ENCODE data around the gene KLHL26.

The KLHL26 gene

DNA sequence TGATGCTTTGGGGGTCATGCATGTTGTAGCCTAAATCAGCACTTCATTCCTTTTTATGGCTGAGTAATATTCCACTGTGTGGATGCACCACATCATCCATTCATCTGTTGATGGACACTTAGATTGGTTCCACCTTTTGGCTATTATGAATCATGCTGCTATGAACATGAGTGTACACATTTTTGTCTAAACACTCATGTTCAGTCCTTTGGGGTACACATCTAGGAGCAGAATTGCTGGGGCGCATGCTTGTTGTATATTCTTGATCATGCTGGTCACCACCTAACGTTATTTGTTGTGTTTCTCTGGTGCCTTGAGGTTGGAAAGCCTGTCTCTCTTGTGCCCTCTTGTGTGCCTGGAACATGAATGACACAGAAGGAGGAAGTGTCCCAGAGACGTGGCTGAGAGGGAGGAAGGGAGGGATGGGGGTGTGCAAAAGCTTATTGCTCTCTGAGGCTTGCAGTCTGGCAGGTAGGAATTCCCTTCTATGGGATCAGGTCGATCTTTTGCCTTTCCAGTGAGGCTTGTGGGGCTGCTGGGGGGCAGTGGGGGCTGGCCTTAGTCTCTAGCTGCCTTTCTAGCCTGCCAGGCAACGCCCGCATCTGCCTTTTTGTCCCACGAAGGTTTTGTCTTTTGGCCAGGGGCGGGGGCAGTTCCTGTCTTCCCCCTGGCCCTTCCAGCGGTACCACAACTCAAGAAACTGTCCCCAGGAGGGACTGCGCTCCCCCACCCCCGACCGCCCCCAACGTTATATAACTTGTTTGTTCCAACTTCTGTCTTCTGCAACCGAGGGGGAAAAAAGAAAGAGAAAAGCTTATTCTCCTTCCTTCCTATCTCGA lies 7.6 kb downstream of the KLHL26 start:
- no peaks in the 10 kb centered on the region for H3K27me3 ChIP-seq (ENCODE audit: insufficient read depth, low read length)
- H3K4me3 ChIP-seq (ENCODE audit: low read depth, low read length), result no peak overlapping the region
- H3K4me1 ChIP-seq (ENCODE audit: control insufficient read depth, insufficient read depth, low read length, unreplicated experiment), result peaks cover 8% of the 10 kb centered on the region
- H3K27ac ChIP-seq (ENCODE audit: low read depth, low read length), result no peak overlapping the region
- no peaks in the 10 kb centered on the region for H3K36me3 ChIP-seq (ENCODE audit: insufficient read depth, low read length)
- peaks cover 14% of the 10 kb centered on the region for H3K79me2 ChIP-seq (ENCODE audit: control insufficient read depth, insufficient read depth, low read length, unreplicated experiment)
- no peak overlapping the region for H2AFZ ChIP-seq (ENCODE audit: low read length, unreplicated experiment)

DNA sequence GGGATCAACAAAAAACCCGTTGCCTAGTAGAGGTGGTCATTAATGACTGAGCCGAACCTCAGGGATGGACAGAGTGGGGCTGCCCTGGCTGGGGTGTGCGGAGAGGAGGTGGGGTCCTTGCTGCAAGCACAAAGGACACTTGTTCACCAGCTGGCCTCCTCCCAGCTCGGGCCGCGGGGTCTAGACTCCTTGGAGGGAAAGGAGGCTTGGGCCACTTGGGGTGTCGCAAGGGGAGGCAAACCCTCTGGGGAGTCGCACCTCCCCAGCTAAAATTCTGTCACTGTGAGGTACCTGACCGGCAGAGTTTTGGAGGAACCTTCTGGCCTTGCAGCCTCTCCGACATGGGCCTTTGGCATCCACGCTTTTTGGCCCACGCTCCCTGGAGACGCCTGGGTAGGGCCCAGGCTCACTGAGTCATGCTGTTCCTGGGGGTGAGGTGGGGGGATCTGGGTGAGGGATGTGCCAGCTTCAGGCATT lies 8.2 kb downstream of the KLHL26 start:
- Histone ChIP-seq H3K79me2 (ENCODE audit: control insufficient read depth, insufficient read depth, low read length, unreplicated experiment) (peaks cover 9% of the 10 kb centered on the region), H3K4me3 (ENCODE audit: low read depth, low read length) (no peak overlapping the region), H3K4me1 (ENCODE audit: control insufficient read depth, insufficient read depth, low read length, unreplicated experiment) (peaks cover 14% of the 10 kb centered on the region), H3K27me3 (ENCODE audit: insufficient read depth, low read length) (no peaks in the 10 kb centered on the region), H2AFZ (ENCODE audit: low read length, unreplicated experiment) (no peak overlapping the region), H3K36me3 (ENCODE audit: insufficient read depth, low read length) (no peaks in the 10 kb centered on the region), H3K27ac (ENCODE audit: low read depth, low read length) (no peak overlapping the region)

DNA sequence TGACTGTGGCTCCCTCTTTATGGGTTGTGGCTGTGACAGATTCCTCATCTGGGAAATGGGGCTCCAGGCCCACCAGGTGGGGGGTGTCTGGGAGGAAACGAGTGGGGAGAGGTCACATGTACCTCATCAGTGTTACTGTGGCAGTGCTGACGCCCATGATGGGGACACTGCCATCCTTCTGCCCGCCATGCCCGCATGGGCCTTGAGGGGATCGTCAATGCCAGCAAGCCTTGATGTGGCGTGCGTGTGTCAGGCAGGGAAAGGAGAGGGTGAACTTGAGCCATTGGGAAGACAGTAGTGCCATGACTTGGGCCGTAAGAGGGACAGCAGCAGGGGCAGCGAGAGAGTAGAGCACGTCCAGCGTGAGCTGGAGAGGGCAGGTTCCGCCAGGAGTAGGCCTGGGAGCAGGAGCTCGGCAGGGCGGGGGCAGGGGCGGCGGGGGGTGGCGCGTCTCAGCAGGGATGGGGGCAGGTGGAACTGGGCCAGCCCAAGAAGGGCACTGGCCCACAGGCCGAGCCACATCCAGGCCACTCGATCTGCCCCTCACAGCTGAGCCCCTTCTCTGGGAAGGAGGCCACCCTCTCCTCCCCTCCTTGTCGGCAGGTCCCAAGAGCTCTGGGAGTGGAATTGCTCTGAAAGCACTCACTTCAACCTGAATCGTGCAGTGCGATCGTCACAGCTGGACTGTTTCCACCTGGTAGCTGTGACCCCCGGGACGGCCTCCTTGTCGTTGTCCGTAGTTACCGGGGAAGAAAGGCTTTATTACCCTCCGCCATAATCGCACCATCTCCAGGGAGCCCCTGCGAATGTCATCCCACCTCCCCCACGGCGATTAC lies 9.9 kb downstream of the KLHL26 start:
- Histone ChIP-seq H3K4me3 (ENCODE audit: low read depth, low read length) (no peak overlapping the region), H3K27ac (ENCODE audit: low read depth, low read length) (no peak overlapping the region), H2AFZ (ENCODE audit: low read length, unreplicated experiment) (no peak overlapping the region), H3K4me1 (ENCODE audit: control insufficient read depth, insufficient read depth, low read length, unreplicated experiment) (peaks cover 28% of the 10 kb centered on the region), H3K36me3 (ENCODE audit: insufficient read depth, low read length) (no peaks in the 10 kb centered on the region), H3K27me3 (ENCODE audit: insufficient read depth, low read length) (no peaks in the 10 kb centered on the region), H3K79me2 (ENCODE audit: control insufficient read depth, insufficient read depth, low read length, unreplicated experiment) (peaks cover 9% of the 10 kb centered on the region)

DNA sequence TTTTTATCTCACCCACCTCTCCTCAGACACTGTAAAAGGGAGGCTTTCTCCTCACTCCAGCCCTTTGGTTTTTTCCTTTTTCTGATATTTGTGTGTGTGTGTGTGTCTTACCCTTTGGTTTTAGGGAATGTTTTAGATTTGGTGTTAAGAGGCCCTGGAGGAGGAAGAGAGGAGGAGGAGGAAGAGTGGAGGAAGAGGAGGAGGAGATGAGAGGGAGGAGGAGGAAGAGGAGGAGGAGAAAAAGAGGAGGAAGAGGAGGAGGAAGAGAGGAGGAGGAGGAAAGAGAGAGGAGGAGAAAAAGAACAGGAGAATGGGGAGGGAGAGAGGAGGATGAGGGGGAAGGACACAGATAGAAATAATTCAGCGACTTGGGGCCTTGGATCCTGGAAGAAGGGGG lies 10.5 kb downstream of the KLHL26 start:
- no peak overlapping the region for H3K27ac ChIP-seq (ENCODE audit: low read depth, low read length)
- peaks cover 28% of the 10 kb centered on the region for H3K4me1 ChIP-seq (ENCODE audit: control insufficient read depth, insufficient read depth, low read length, unreplicated experiment)
- H3K27me3 ChIP-seq (ENCODE audit: insufficient read depth, low read length), result no peaks in the 10 kb centered on the region
- no peak overlapping the region for H3K4me3 ChIP-seq (ENCODE audit: low read depth, low read length)
- H3K79me2 ChIP-seq (ENCODE audit: control insufficient read depth, insufficient read depth, low read length, unreplicated experiment), result peaks cover 9% of the 10 kb centered on the region
- no peaks in the 10 kb centered on the region for H3K36me3 ChIP-seq (ENCODE audit: insufficient read depth, low read length)
- no peak overlapping the region for H2AFZ ChIP-seq (ENCODE audit: low read length, unreplicated experiment)

DNA sequence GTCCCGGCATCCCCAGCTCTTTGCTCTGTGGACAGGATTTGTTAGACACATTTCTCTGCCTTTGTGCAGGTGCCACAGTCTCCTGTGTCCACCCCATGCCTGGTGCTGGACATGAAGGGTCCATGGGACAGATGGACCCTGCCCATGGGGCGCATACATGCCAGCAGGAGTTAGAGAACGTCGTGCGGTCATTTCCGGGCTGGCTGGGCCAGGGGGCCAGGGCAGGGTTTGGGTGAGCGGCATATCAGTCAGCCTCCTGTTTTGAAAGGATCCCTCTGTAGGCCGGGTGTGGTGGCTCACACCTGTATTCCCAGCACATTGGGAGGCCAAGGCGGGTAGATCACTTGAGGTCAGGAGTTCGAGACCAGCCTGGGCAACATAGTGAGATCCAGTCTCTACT lies 11.0 kb downstream of the KLHL26 start:
- H2AFZ ChIP-seq (ENCODE audit: low read length, unreplicated experiment), result no peak overlapping the region
- no peaks in the 10 kb centered on the region for H3K27me3 ChIP-seq (ENCODE audit: insufficient read depth, low read length)
- H3K4me3 ChIP-seq (ENCODE audit: low read depth, low read length), result no peak overlapping the region
- H3K36me3 ChIP-seq (ENCODE audit: insufficient read depth, low read length), result no peaks in the 10 kb centered on the region
- no peak overlapping the region for H3K27ac ChIP-seq (ENCODE audit: low read depth, low read length)
- H3K4me1 ChIP-seq (ENCODE audit: control insufficient read depth, insufficient read depth, low read length, unreplicated experiment), result peaks cover 28% of the 10 kb centered on the region
- peaks cover 9% of the 10 kb centered on the region for H3K79me2 ChIP-seq (ENCODE audit: control insufficient read depth, insufficient read depth, low read length, unreplicated experiment)

DNA sequence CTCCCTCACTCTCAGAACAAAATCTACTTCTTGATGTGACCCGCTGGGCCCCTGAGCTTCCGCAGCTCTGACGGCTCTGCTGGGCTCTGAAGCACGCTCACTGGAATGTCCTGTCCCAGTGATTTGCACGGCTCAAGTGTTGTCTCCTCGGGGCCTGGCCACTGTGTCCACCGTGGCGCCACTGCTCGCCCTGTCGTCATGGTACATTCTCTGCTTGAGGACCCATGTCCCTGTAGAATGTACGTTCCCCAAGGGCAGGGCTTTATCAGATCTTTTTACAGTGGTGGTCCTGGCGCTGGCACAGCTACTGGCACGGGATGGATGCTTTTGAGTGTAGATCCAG lies 12.1 kb downstream of the KLHL26 start:
- peaks cover 9% of the 10 kb centered on the region for H3K79me2 ChIP-seq (ENCODE audit: control insufficient read depth, insufficient read depth, low read length, unreplicated experiment)
- no peak overlapping the region for H2AFZ ChIP-seq (ENCODE audit: low read length, unreplicated experiment)
- peak overlapping the region; percentile 90; the same call in 1 of the 2 replicates for H3K27ac ChIP-seq (ENCODE audit: low read depth, low read length)
- H3K4me3 ChIP-seq (ENCODE audit: low read depth, low read length), result no peak overlapping the region
- peaks cover 28% of the 10 kb centered on the region for H3K4me1 ChIP-seq (ENCODE audit: control insufficient read depth, insufficient read depth, low read length, unreplicated experiment)
- H3K27me3 ChIP-seq (ENCODE audit: insufficient read depth, low read length), result no peaks in the 10 kb centered on the region
- H3K36me3 ChIP-seq (ENCODE audit: insufficient read depth, low read length), result no peaks in the 10 kb centered on the region

DNA sequence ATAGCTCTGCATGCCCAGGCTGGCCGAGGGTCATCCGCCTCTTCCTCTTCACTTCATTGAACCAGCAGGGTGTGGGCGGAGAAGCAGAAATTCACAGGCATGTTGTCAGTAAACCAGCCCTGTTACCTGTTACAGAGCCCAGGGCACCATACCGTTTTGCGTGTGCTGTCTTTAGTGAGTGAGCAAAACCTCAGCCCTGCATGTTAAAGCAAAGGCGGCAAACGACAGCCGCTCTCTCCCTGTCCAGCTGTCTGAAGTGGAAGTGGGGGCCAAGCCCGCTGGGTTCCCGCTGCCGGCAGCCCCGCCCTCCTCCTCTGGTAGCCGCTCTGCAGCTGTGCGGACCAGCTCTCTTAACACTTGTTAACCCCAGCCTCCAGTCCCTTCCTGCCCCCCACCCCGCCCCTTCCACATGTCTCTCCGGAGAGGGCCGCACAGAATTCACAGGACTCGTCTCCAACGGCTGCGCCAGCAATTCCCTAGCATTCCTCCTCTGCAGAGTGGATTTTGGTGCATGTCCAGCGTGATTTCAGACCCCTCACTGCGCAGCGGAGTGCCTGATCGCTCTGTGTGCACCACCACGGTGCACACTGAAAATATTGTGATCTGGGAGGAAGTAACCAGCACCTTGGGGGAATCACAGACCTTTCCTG lies 12.7 kb downstream of the KLHL26 start:
- peaks cover 4% of the 10 kb centered on the region for H3K79me2 ChIP-seq (ENCODE audit: control insufficient read depth, insufficient read depth, low read length, unreplicated experiment)
- peaks cover 28% of the 10 kb centered on the region for H3K4me1 ChIP-seq (ENCODE audit: control insufficient read depth, insufficient read depth, low read length, unreplicated experiment)
- H3K27ac ChIP-seq (ENCODE audit: low read depth, low read length), result peak overlapping the region; percentile 90
- H3K36me3 ChIP-seq (ENCODE audit: insufficient read depth, low read length), result no peaks in the 10 kb centered on the region
- no peak overlapping the region for H2AFZ ChIP-seq (ENCODE audit: low read length, unreplicated experiment)
- no peaks in the 10 kb centered on the region for H3K27me3 ChIP-seq (ENCODE audit: insufficient read depth, low read length)
- 0 out of 2 replicates have a peak overlapping the region, but pooled peaks have one; percentile 65 for H3K4me3 ChIP-seq (ENCODE audit: low read depth, low read length)

DNA sequence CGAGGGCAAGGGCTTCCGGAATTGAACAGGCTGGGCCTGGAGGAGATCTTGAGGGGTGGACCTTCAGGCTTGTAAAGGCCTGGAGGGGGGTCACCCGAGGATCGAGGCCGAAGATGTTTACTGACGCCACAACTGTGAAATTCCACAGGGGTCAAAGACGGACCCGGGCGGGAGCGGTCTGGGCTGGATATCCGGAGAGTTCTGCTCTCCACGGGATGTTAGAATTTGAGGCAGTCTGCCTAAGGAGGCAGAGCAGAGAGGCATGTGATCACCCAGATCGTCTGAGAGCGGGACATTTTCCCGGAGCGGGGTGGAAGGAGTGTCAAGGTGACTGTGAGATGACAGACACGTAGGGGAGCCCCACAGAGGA lies 13.2 kb downstream of the KLHL26 start:
- peaks cover 4% of the 10 kb centered on the region for H3K79me2 ChIP-seq (ENCODE audit: control insufficient read depth, insufficient read depth, low read length, unreplicated experiment)
- H2AFZ ChIP-seq (ENCODE audit: low read length, unreplicated experiment), result no peak overlapping the region
- H3K27ac ChIP-seq (ENCODE audit: low read depth, low read length), result peak overlapping the region; percentile 90

DNA sequence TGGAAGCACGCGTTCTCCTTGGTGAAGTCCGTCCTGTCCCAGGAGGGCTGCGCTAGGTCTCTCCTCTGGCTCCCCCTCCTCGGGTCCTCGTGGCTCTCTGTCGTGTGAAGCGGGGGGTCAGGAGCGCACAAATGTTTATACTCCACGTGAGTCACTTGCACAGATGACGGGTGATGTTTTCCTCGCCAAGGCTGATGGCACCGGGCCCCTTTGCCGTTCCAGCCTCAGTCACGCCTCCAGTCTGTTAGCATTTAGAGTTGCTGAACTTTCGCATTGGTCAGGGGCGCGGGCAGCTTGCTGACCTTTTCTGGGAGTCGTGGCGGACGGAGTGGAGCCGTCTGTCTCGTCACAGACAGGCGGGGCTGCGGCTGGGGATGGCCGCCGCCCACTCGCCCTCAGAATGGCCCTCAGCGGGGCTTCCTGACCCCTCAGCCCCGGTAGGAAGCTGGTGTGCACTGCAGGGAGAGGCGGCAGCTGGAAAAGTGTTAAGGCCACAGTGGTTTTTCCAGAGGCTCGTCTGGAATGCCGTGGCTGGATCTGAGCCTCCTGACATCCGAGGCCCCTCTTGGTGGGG lies 13.7 kb downstream of the KLHL26 start:
- no peaks in the 10 kb centered on the region for H3K36me3 ChIP-seq (ENCODE audit: insufficient read depth, low read length)
- no peak overlapping the region for H2AFZ ChIP-seq (ENCODE audit: low read length, unreplicated experiment)
- peaks cover 4% of the 10 kb centered on the region for H3K79me2 ChIP-seq (ENCODE audit: control insufficient read depth, insufficient read depth, low read length, unreplicated experiment)
- no peaks in the 10 kb centered on the region for H3K27me3 ChIP-seq (ENCODE audit: insufficient read depth, low read length)
- H3K4me3 ChIP-seq (ENCODE audit: low read depth, low read length), result peak overlapping the region; percentile 65
- H3K4me1 ChIP-seq (ENCODE audit: control insufficient read depth, insufficient read depth, low read length, unreplicated experiment), result peaks cover 28% of the 10 kb centered on the region
- peak overlapping the region; percentile 90 for H3K27ac ChIP-seq (ENCODE audit: low read depth, low read length)

More for the DNA sequence above, 13.2 kb downstream of the KLHL26 start:
- Histone ChIP-seq H3K27me3 (ENCODE audit: insufficient read depth, low read length) (no peaks in the 10 kb centered on the region), H3K4me3 (ENCODE audit: low read depth, low read length) (peak overlapping the region; percentile 65), H3K36me3 (ENCODE audit: insufficient read depth, low read length) (no peaks in the 10 kb centered on the region), H3K4me1 (ENCODE audit: control insufficient read depth, insufficient read depth, low read length, unreplicated experiment) (peaks cover 28% of the 10 kb centered on the region)

DNA sequence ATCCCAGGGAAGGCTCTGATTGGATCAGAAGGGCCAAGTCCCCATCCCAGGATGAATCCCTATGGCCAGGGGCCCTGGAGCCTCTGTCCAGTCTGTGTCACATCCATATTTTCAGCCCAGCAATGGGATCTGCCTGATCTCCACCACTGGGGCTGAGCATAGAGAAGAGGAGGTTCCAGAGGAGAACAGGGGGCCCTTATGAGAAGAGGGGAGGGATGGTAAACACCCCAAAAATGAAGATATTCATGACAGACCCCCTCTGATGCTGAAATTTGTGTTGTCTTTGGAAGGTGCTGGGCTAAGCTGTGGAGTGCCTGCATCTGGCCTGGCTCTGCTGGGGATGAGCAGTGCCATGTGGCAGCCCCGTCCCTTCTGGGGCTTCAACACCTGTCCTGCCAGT lies 14.5 kb downstream of the KLHL26 start:
- Histone ChIP-seq H2AFZ (ENCODE audit: low read length, unreplicated experiment) (no peak overlapping the region), H3K79me2 (ENCODE audit: control insufficient read depth, insufficient read depth, low read length, unreplicated experiment) (peaks cover 4% of the 10 kb centered on the region), H3K27ac (ENCODE audit: low read depth, low read length) (peak overlapping the region; percentile 90), H3K36me3 (ENCODE audit: insufficient read depth, low read length) (no peaks in the 10 kb centered on the region), H3K27me3 (ENCODE audit: insufficient read depth, low read length) (no peaks in the 10 kb centered on the region), H3K4me3 (ENCODE audit: low read depth, low read length) (peak overlapping the region; percentile 65; the same call in 1 of the 2 replicates), H3K4me1 (ENCODE audit: control insufficient read depth, insufficient read depth, low read length, unreplicated experiment) (peaks cover 28% of the 10 kb centered on the region)
